HCT116 (cell line): Measurements from ENCODE around the gene AUTS2. TPM values are rescaled to one million over a fixed set of nuclear protein-coding genes. Genes with fewer than 3 reads are reported as not detected.

Experiments used
- ATAC-seq: fragments of 200-7000 bp; cut with Tn5 transposase; 2 replicates; pipeline ENCODE4 v1.9.1; 2020; ENCODE audit warnings: mild to moderate bottlenecking, moderate library complexity
- BruUV-seq: library from RNA; stranded (reverse); fragments of 400-500 nt; replicated peaks from 2 replicates; lab custom pipeline; 2021; lab: Mats Ljungman, UMichigan
- CTCF ChIA-PET: fragments of 300-600 bp; sonication (Branson Sonifier 250); formaldehyde crosslinking; loops from one replicate; lab custom pipeline; 2021; ENCODE audit warnings: antibody characterized with exemption; lab: Charles Lee
- POLR2A ChIA-PET: fragments of 300-600, 350-600 bp; sonication (Branson Sonifier 250); formaldehyde crosslinking; loops from one replicate; lab custom pipeline; 2021; ENCODE audit warnings: antibody characterized with exemption; lab: Charles Lee
- RAD21 ChIA-PET, 2 experiments: fragments of 300-600 bp; sonication (Branson Sonifier 250); formaldehyde crosslinking; loops; one replicate each; lab custom pipeline; 2023; ENCODE audit warnings: low total read pairs in 2 of 2; ENCODE audit not compliant: uncharacterized antibody in 2 of 2, unreplicated experiment in 2 of 2, low non-redundant PET in 1 of 2; lab: Charles Lee
- DNase-seq: peaks from one replicate; pipeline ENCODE4 v3.0.0-alpha.2; 2010; ENCODE audit warnings: low read depth, low spot score
- H2AFZ ChIP-seq: fragments of 200-600 bp; shearing (Covaris generic), sonication (generic); 2 replicates; pipeline ENCODE4 v1.6.1; 2017; ENCODE audit warnings: low read depth, mixed run types, mixed read lengths, antibody characterized with exemption, low read length; ENCODE audit not compliant: poor library complexity, severe bottlenecking
- H3K27ac ChIP-seq: 2 replicates; pipeline ENCODE4 v1.5.1; 2012; ENCODE audit warnings: low read depth, low read length
- H3K27me3 ChIP-seq: fragments of 200-600 bp; sonication (generic); 2 replicates; pipeline ENCODE4 v1.6.1; 2016; ENCODE audit warnings: mixed run types, low read length, mixed read lengths; ENCODE audit not compliant: insufficient read depth
- H3K36me3 ChIP-seq, 2 experiments: fragments of 200-500 bp in 1 of 2; fragments of 200-600 bp in 1 of 2; sonication (Bioruptor generic) in 1 of 2; sonication (generic) in 1 of 2; 2 replicates each; pipeline versions ENCODE4 v1.5.1 to v1.6.1; 2014 to 2016; ENCODE audit warnings: low read length in 2 of 2, inconsistent platforms in 1 of 2, mixed read lengths in 1 of 2, mixed run types in 1 of 2; ENCODE audit not compliant: insufficient read depth in 2 of 2, control insufficient read depth in 1 of 2
- H3K4me1 ChIP-seq, 2 experiments: fragments of 200-600 bp in 1 of 2; sonication (generic) in 1 of 2; 2 replicates each; pipeline versions ENCODE4 v1.5.1 to v1.6.1; 2012 to 2017; ENCODE audit warnings: low read length in 2 of 2, inconsistent platforms in 1 of 2, mild to moderate bottlenecking in 1 of 2, mixed read lengths in 1 of 2, mixed run types in 1 of 2, moderate library complexity in 1 of 2; ENCODE audit not compliant: insufficient read depth in 2 of 2, control insufficient read depth in 1 of 2
- H3K4me2 ChIP-seq: fragments of 200-600 bp; sonication (generic); 2 replicates; pipeline ENCODE4 v1.6.1; 2017; ENCODE audit warnings: mixed run types, low read length, mixed read lengths
- H3K4me3 ChIP-seq, 2 experiments: fragments of 200-600 bp in 1 of 2; sonication (generic) in 1 of 2; replicated peaks in 1 of 2; 2 replicates each; pipeline ENCODE4 v1.5.1; 2011 to 2016; ENCODE audit warnings: low read length in 2 of 2, control low read depth in 1 of 2, low read depth in 1 of 2, mild to moderate bottlenecking in 1 of 2, mixed read lengths in 1 of 2, mixed run types in 1 of 2
- H3K79me2 ChIP-seq: fragments of 200-600 bp; sonication (generic); 2 replicates; pipeline ENCODE4 v1.6.1; 2017; ENCODE audit warnings: mild to moderate bottlenecking, mixed run types, low read length, moderate library complexity, mixed read lengths; ENCODE audit not compliant: insufficient read depth
- H3K9ac ChIP-seq: fragments of 200-600 bp; sonication (generic); 2 replicates; pipeline ENCODE4 v1.6.1; 2016; ENCODE audit warnings: low read length, mixed read lengths
- H3K9me2 ChIP-seq: fragments of 200-600 bp; sonication (generic), shearing (Covaris generic); 2 replicates; pipeline ENCODE4 v1.6.1; 2017; ENCODE audit warnings: mixed run types, mild to moderate bottlenecking, moderate library complexity; ENCODE audit not compliant: insufficient read depth
- H3K9me3 ChIP-seq, 2 experiments: fragments of 200-500 bp in 1 of 2; fragments of 200-600 bp in 1 of 2; sonication (Bioruptor generic) in 1 of 2; sonication (generic) in 1 of 2; 2 replicates each; pipeline ENCODE4 v1.6.1; 2014 to 2017; ENCODE audit warnings: low read length in 2 of 2, mixed read lengths in 2 of 2, inconsistent platforms in 1 of 2, low read depth in 1 of 2, mild to moderate bottlenecking in 1 of 2, mixed run types in 1 of 2, moderate library complexity in 1 of 2; ENCODE audit not compliant: control insufficient read depth in 1 of 2, insufficient read depth in 1 of 2
- H4K20me1 ChIP-seq: fragments of 200-600 bp; sonication (generic), shearing (Covaris generic); 2 replicates; pipeline ENCODE4 v1.6.1; 2017; ENCODE audit warnings: mixed run types, mild to moderate bottlenecking, moderate library complexity; ENCODE audit not compliant: insufficient read depth
- ATF3 ChIP-seq: IDR thresholded peaks from 2 replicates; pipeline ENCODE4 v1.6.1; 2012
- ELF1 ChIP-seq: IDR thresholded peaks from 2 replicates; pipeline ENCODE4 v1.6.1; 2012; ENCODE audit warnings: low read depth, borderline replicate concordance
- EZH2 ChIP-seq: fragments of 200-600 bp; sonication (generic); IDR thresholded peaks from 2 replicates; pipeline ENCODE4 v1.6.1; 2017; ENCODE audit warnings: antibody characterized with exemption, mixed run types
- JUND ChIP-seq: IDR thresholded peaks from 2 replicates; pipeline ENCODE4 v1.6.1; 2012
- RAD21 ChIP-seq: IDR thresholded peaks from 2 replicates; pipeline ENCODE4 v1.6.1; 2012; ENCODE audit warnings: low read depth, mild to moderate bottlenecking
- SIN3A ChIP-seq: IDR thresholded peaks from 2 replicates; pipeline ENCODE4 v1.6.1; 2012; ENCODE audit warnings: low read depth
- ZNF274 ChIP-seq: fragments of 200-500 bp; sonication (Bioruptor generic); IDR thresholded peaks from 2 replicates; pipeline ENCODE4 v1.6.1; 2014; ENCODE audit warnings: mild to moderate bottlenecking, low read depth, low read length, inconsistent platforms
- intact Hi-C: fragments of 100-400 bp; cut with micrococcal nuclease; formaldehyde crosslinking; loops from 2 replicates; pipeline ENCODE4 v1.10.0; 2022
- total RNA-seq: library from RNA; stranded (reverse); gene quantifications from one replicate; pipeline ENCODE4 v1.2.1, GENCODE V29; 2021; ENCODE audit not compliant: unreplicated experiment
- TF ChIP-seq, protein P1 (sequence below): IDR thresholded peaks from 2 replicates; pipeline ENCODE4 v1.6.1; 2011; ENCODE audit warnings: mild to moderate bottlenecking, low read length, moderate library complexity; ENCODE audit not compliant: insufficient replicate concordance; ENCODE audit errors: extremely low read depth

Gene AUTS2
- total RNA-seq, 1 experiment from 2014 or later, result 0.93 TPM

DNA sequence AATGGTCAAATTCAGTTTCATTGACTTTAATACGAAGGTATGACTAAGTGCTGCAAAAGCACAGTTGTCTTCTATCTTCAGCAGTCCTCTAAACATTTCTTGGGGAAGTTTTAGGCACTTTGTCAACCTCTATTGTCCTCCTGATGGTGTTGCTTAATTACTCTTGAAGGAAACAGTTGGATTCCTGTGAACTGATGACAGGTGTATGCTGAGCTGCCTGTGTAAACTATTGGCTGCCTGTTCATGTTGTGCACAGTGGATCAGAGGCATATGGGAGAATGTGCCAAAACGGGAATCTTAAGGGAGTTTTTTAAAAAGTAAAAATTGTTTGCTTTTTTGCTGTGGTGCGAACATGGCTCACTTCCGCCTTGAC, 221.0 kb downstream of the AUTS2 start:
- Histone ChIP-seq H4K20me1 (no peaks in the 10 kb centered on the region), H3K9me2 (no peaks in the 10 kb centered on the region), H3K27me3 (no peaks in the 10 kb centered on the region), H2AFZ (no peak overlapping the region), H3K4me1 (no peaks in the 10 kb centered on the region), H3K4me2 (no peak overlapping the region), H3K9ac (no peak overlapping the region), H3K27ac (no peak overlapping the region), H3K36me3 (no peaks in the 10 kb centered on the region), H3K4me3 (no peak overlapping the region), H3K79me2 (no peaks in the 10 kb centered on the region), H3K9me3 (peaks cover 0 to 41% of the 10 kb centered on the region in 2 experiments; a peak in 2 of 4 replicates)
- RAD21 ChIA-PET, result no interaction called here
- intact Hi-C loops, result no loop called here
- no peak for TF ChIP-seq RAD21
- no peak for TF ChIP-seq ATF3
- TF ChIP-seq SIN3A, result no peak
- TF ChIP-seq, protein P1, sequence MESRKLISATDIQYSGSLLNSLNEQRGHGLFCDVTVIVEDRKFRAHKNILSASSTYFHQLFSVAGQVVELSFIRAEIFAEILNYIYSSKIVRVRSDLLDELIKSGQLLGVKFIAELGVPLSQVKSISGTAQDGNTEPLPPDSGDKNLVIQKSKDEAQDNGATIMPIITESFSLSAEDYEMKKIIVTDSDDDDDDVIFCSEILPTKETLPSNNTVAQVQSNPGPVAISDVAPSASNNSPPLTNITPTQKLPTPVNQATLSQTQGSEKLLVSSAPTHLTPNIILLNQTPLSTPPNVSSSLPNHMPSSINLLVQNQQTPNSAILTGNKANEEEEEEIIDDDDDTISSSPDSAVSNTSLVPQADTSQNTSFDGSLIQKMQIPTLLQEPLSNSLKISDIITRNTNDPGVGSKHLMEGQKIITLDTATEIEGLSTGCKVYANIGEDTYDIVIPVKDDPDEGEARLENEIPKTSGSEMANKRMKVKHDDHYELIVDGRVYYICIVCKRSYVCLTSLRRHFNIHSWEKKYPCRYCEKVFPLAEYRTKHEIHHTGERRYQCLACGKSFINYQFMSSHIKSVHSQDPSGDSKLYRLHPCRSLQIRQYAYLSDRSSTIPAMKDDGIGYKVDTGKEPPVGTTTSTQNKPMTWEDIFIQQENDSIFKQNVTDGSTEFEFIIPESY, result no peak
- TF ChIP-seq ZNF274, result no peak
- no peak for TF ChIP-seq JUND
- no peak for TF ChIP-seq ELF1
- no peak for TF ChIP-seq EZH2
- POLR2A ChIA-PET, result no interaction called here
- CTCF ChIA-PET, result no interaction called here
- ATAC-seq, result no peak
- BruUV-seq, result no TSS peak
- DNase-seq, result no peak
